Activated CD8-positive, alpha-beta memory T cell treated with anti-CD3 and anti-CD28 coated beads for 48 hours (primary cell): ENCODE results near the gene EMP3.
"Not testable (repeated sequence)": the region's sequence is repeated elsewhere in the genome, so short reads cannot be mapped to it uniquely, and the experiment has no call there.

Experiments
- DNase-seq, 3 experiments: peaks; one replicate each; pipeline ENCODE4 v3.0.0-alpha.2; 2020; ENCODE audit warnings: low read depth in 2 of 3, low spot score in 2 of 3

EMP3 gene

GRCh38 chr19:48344892-48345291 lies 19.5 kb downstream of the EMP3 start:
- DNase-seq, result no peak

- DNase-seq, result no peak
These were observed 20.8 kb downstream of the EMP3 start for GRCh38 chr19:48346191-48346590.

- no peak for DNase-seq
These were observed 22.7 kb downstream of the EMP3 start for GRCh38 chr19:48348045-48348444.

- DNase-seq, result no peak
These were observed 23.4 kb downstream of the EMP3 start for GRCh38 chr19:48348737-48349136.

GRCh38 chr19:48350856-48351255 lies 25.5 kb downstream of the EMP3 start:
- no peak for DNase-seq

- peak; percentile 54 to 87 (median 84) for DNase-seq
These were observed 26.0 kb downstream of the EMP3 start for GRCh38 chr19:48351341-48351752.

GRCh38 chr19:48353677-48354076 lies 28.3 kb downstream of the EMP3 start:
- no peak for DNase-seq

- DNase-seq, result no peak
These were observed 29.1 kb downstream of the EMP3 start for GRCh38 chr19:48354332-48354992.

GRCh38 chr19:48355365-48355954 lies 30.1 kb downstream of the EMP3 start:
- no peak for DNase-seq

GRCh38 chr19:48359123-48359522 lies 33.8 kb downstream of the EMP3 start:
- DNase-seq, result no peak

- DNase-seq, result no peak
These were observed 36.6 kb downstream of the EMP3 start for GRCh38 chr19:48361912-48362311.

GRCh38 chr19:48362716-48363499 lies 37.6 kb downstream of the EMP3 start:
- DNase-seq, result peak; percentile 67 to 75 (median 71)

- no peak for DNase-seq
These were observed 38.1 kb downstream of the EMP3 start for GRCh38 chr19:48363500-48363809.

GRCh38 chr19:48363810-48364597 lies 38.7 kb downstream of the EMP3 start, which contains the start of the genes SYNGR4 and TMEM143:
TSS of gene SYNGR4 (plus strand) at chr19:48364367. CDS start at chr19:48365843, 1,476 bp downstream.
TSS of gene TMEM143 (minus strand) at chr19:48363940. CDS start at chr19:48363920, 20 bp downstream.
- peak; percentile 87 to 99 (median 94) for DNase-seq

- no peak for DNase-seq
These were observed 39.4 kb downstream of the EMP3 start for GRCh38 chr19:48364598-48365348.

- DNase-seq, result no peak
These were observed 40.2 kb downstream of the EMP3 start for GRCh38 chr19:48365602-48366001.

GRCh38 chr19:48367855-48368254 lies 42.5 kb downstream of the EMP3 start:
- no peak for DNase-seq

- no peak for DNase-seq
These were observed 43.6 kb downstream of the EMP3 start for GRCh38 chr19:48368936-48369335.

GRCh38 chr19:48370955-48371354 lies 45.6 kb downstream of the EMP3 start:
- no peak for DNase-seq

- DNase-seq, result no peak
These were observed 46.0 kb downstream of the EMP3 start for GRCh38 chr19:48371367-48371766.

- DNase-seq, result not testable (repeated sequence)
These were observed 46.4 kb downstream of the EMP3 start for GRCh38 chr19:48371771-48372170.
